Measurements from ENCODE around the gene LMO7.
"Not testable (repeated sequence)": the region's sequence is repeated elsewhere in the genome, so short reads cannot be mapped to it uniquely, and the experiment has no call there.

The LMO7 gene

GRCh38 chr13:75788481-75788981, 152.4 kb downstream of the LMO7 start:
- Histone ChIP-seq H3K36me3 (ENCODE audit: control insufficient read depth in 1 of 2, insufficient read depth in 2 of 2, low read length in 2 of 2) (peaks cover 0 to 2% of the 10 kb centered on the region in 2 donors), H3K9ac (ENCODE audit: low read depth in 1 of 2, low read length in 2 of 2) (no peak overlapping the region), H3K9me3 (ENCODE audit: control insufficient read depth in 1 of 2, low read length in 2 of 2) (no peaks in the 10 kb centered on the region), H3K27ac (ENCODE audit: low read depth, low read length) (no peak overlapping the region), H3K4me1 (ENCODE audit: control insufficient read depth in 1 of 2, insufficient read depth in 2 of 2, low read length in 2 of 2) (peaks cover 15 to 42% of the 10 kb centered on the region in 2 donors), H3K4me3 (ENCODE audit: low read depth in 1 of 2, low read length in 2 of 2) (no peak overlapping the region), H3K27me3 (ENCODE audit: control insufficient read depth in 1 of 2, insufficient read depth in 2 of 2, low read length in 2 of 2) (no peaks in the 10 kb centered on the region)

GRCh38 chr13:75789451-75790197, 153.5 kb downstream of the LMO7 start:
- H3K4me1 ChIP-seq (ENCODE audit: control insufficient read depth in 1 of 2, insufficient read depth in 2 of 2, low read length in 2 of 2), result peaks cover 15 to 41% of the 10 kb centered on the region in 2 donors
- no peaks in the 10 kb centered on the region for H3K27me3 ChIP-seq (ENCODE audit: control insufficient read depth in 1 of 2, insufficient read depth in 2 of 2, low read length in 2 of 2)
- H3K9me3 ChIP-seq (ENCODE audit: control insufficient read depth in 1 of 2, low read length in 2 of 2), result no peaks in the 10 kb centered on the region
- no peak overlapping the region for H3K9ac ChIP-seq (ENCODE audit: low read depth in 1 of 2, low read length in 2 of 2)
- H3K27ac ChIP-seq (ENCODE audit: low read depth, low read length), result no peak overlapping the region
- H3K4me3 ChIP-seq (ENCODE audit: low read depth in 1 of 2, low read length in 2 of 2), result no peak overlapping the region
- H3K36me3 ChIP-seq (ENCODE audit: control insufficient read depth in 1 of 2, insufficient read depth in 2 of 2, low read length in 2 of 2), result peaks cover 0 to 2% of the 10 kb centered on the region in 2 donors

GRCh38 chr13:75790198-75790970, 154.3 kb downstream of the LMO7 start:
- no peak overlapping the region for H3K27ac ChIP-seq (ENCODE audit: low read depth, low read length)
- no peak overlapping the region for H3K9ac ChIP-seq (ENCODE audit: low read depth in 1 of 2, low read length in 2 of 2)
- no peaks in the 10 kb centered on the region for H3K9me3 ChIP-seq (ENCODE audit: control insufficient read depth in 1 of 2, low read length in 2 of 2)

GRCh38 chr13:75792526-75793187, 156.5 kb downstream of the LMO7 start:
- no peaks in the 10 kb centered on the region for H3K9me3 ChIP-seq (ENCODE audit: control insufficient read depth in 1 of 2, low read length in 2 of 2)
- no peaks in the 10 kb centered on the region for H3K27me3 ChIP-seq (ENCODE audit: control insufficient read depth in 1 of 2, insufficient read depth in 2 of 2, low read length in 2 of 2)
- peaks cover 17 to 51% of the 10 kb centered on the region in 2 donors for H3K4me1 ChIP-seq (ENCODE audit: control insufficient read depth in 1 of 2, insufficient read depth in 2 of 2, low read length in 2 of 2)
- peak overlapping the region in 1 of 2 donors; percentile 36 for H3K4me3 ChIP-seq (ENCODE audit: low read depth in 1 of 2, low read length in 2 of 2)
- no peak overlapping the region for H3K27ac ChIP-seq (ENCODE audit: low read depth, low read length)
- H3K9ac ChIP-seq (ENCODE audit: low read depth in 1 of 2, low read length in 2 of 2), result no peak overlapping the region
- peaks cover 9 to 14% of the 10 kb centered on the region in 2 donors for H3K36me3 ChIP-seq (ENCODE audit: control insufficient read depth in 1 of 2, insufficient read depth in 2 of 2, low read length in 2 of 2)

More at GRCh38 chr13:75790198-75790970, 154.3 kb downstream of the LMO7 start:
- peaks cover 0 to 2% of the 10 kb centered on the region in 2 donors for H3K36me3 ChIP-seq (ENCODE audit: control insufficient read depth in 1 of 2, insufficient read depth in 2 of 2, low read length in 2 of 2)
- peaks cover 15 to 46% of the 10 kb centered on the region in 2 donors for H3K4me1 ChIP-seq (ENCODE audit: control insufficient read depth in 1 of 2, insufficient read depth in 2 of 2, low read length in 2 of 2)
- no peaks in the 10 kb centered on the region for H3K27me3 ChIP-seq (ENCODE audit: control insufficient read depth in 1 of 2, insufficient read depth in 2 of 2, low read length in 2 of 2)
- H3K4me3 ChIP-seq (ENCODE audit: low read depth in 1 of 2, low read length in 2 of 2), result no peak overlapping the region

- not testable (repeated sequence) for H3K9me3 ChIP-seq (ENCODE audit: control insufficient read depth in 1 of 2, low read length in 2 of 2); H3K27me3 ChIP-seq (ENCODE audit: control insufficient read depth in 1 of 2, insufficient read depth in 2 of 2, low read length in 2 of 2); H3K4me3 ChIP-seq (ENCODE audit: low read depth in 1 of 2, low read length in 2 of 2); H3K9ac ChIP-seq (ENCODE audit: low read depth in 1 of 2, low read length in 2 of 2); H3K27ac ChIP-seq (ENCODE audit: low read depth, low read length)
- H3K36me3 ChIP-seq (ENCODE audit: control insufficient read depth in 1 of 2, insufficient read depth in 2 of 2, low read length in 2 of 2), result peaks cover 11 to 17% of the 10 kb centered on the region in 2 donors
- H3K4me1 ChIP-seq (ENCODE audit: control insufficient read depth in 1 of 2, insufficient read depth in 2 of 2, low read length in 2 of 2), result peaks cover 22 to 51% of the 10 kb centered on the region in 2 donors
Observed at GRCh38 chr13:75793188-75793567, 157.0 kb downstream of the LMO7 start.

GRCh38 chr13:75794663-75795062, 158.5 kb downstream of the LMO7 start:
- Histone ChIP-seq H3K4me3 (ENCODE audit: low read depth in 1 of 2, low read length in 2 of 2) (no peak overlapping the region), H3K9me3 (ENCODE audit: control insufficient read depth in 1 of 2, low read length in 2 of 2) (no peaks in the 10 kb centered on the region), H3K27ac (ENCODE audit: low read depth, low read length) (no peak overlapping the region), H3K36me3 (ENCODE audit: control insufficient read depth in 1 of 2, insufficient read depth in 2 of 2, low read length in 2 of 2) (peaks cover 11 to 17% of the 10 kb centered on the region in 2 donors), H3K9ac (ENCODE audit: low read depth in 1 of 2, low read length in 2 of 2) (no peak overlapping the region), H3K27me3 (ENCODE audit: control insufficient read depth in 1 of 2, insufficient read depth in 2 of 2, low read length in 2 of 2) (no peaks in the 10 kb centered on the region), H3K4me1 (ENCODE audit: control insufficient read depth in 1 of 2, insufficient read depth in 2 of 2, low read length in 2 of 2) (peaks cover 18 to 49% of the 10 kb centered on the region in 2 donors)

- Histone ChIP-seq H3K9ac (ENCODE audit: low read depth in 1 of 2, low read length in 2 of 2) (no peak overlapping the region), H3K4me3 (ENCODE audit: low read depth in 1 of 2, low read length in 2 of 2) (no peak overlapping the region), H3K36me3 (ENCODE audit: control insufficient read depth in 1 of 2, insufficient read depth in 2 of 2, low read length in 2 of 2) (peaks cover 11 to 17% of the 10 kb centered on the region in 2 donors), H3K27me3 (ENCODE audit: control insufficient read depth in 1 of 2, insufficient read depth in 2 of 2, low read length in 2 of 2) (no peaks in the 10 kb centered on the region), H3K27ac (ENCODE audit: low read depth, low read length) (no peak overlapping the region), H3K9me3 (ENCODE audit: control insufficient read depth in 1 of 2, low read length in 2 of 2) (no peaks in the 10 kb centered on the region), H3K4me1 (ENCODE audit: control insufficient read depth in 1 of 2, insufficient read depth in 2 of 2, low read length in 2 of 2) (peaks cover 18 to 53% of the 10 kb centered on the region in 2 donors)
Observed at GRCh38 chr13:75795274-75795673, 159.1 kb downstream of the LMO7 start.

GRCh38 chr13:75796825-75797224, 160.7 kb downstream of the LMO7 start:
- Histone ChIP-seq H3K4me3 (ENCODE audit: low read depth in 1 of 2, low read length in 2 of 2) (no peak overlapping the region), H3K36me3 (ENCODE audit: control insufficient read depth in 1 of 2, insufficient read depth in 2 of 2, low read length in 2 of 2) (peaks cover 11 to 26% of the 10 kb centered on the region in 2 donors), H3K9me3 (ENCODE audit: control insufficient read depth in 1 of 2, low read length in 2 of 2) (no peaks in the 10 kb centered on the region), H3K27ac (ENCODE audit: low read depth, low read length) (no peak overlapping the region), H3K27me3 (ENCODE audit: control insufficient read depth in 1 of 2, insufficient read depth in 2 of 2, low read length in 2 of 2) (no peaks in the 10 kb centered on the region), H3K4me1 (ENCODE audit: control insufficient read depth in 1 of 2, insufficient read depth in 2 of 2, low read length in 2 of 2) (peaks cover 18 to 52% of the 10 kb centered on the region in 2 donors), H3K9ac (ENCODE audit: low read depth in 1 of 2, low read length in 2 of 2) (no peak overlapping the region)

GRCh38 chr13:75797239-75797638, 161.1 kb downstream of the LMO7 start:
- Histone ChIP-seq H3K4me1 (ENCODE audit: control insufficient read depth in 1 of 2, insufficient read depth in 2 of 2, low read length in 2 of 2) (peaks cover 16 to 48% of the 10 kb centered on the region in 2 donors), H3K4me3 (ENCODE audit: low read depth in 1 of 2, low read length in 2 of 2) (peak overlapping the region in 1 of 2 donors; percentile 36), H3K9me3 (ENCODE audit: control insufficient read depth in 1 of 2, low read length in 2 of 2) (no peaks in the 10 kb centered on the region), H3K36me3 (ENCODE audit: control insufficient read depth in 1 of 2, insufficient read depth in 2 of 2, low read length in 2 of 2) (peaks cover 11 to 26% of the 10 kb centered on the region in 2 donors), H3K9ac (ENCODE audit: low read depth in 1 of 2, low read length in 2 of 2) (no peak overlapping the region), H3K27ac (ENCODE audit: low read depth, low read length) (no peak overlapping the region), H3K27me3 (ENCODE audit: control insufficient read depth in 1 of 2, insufficient read depth in 2 of 2, low read length in 2 of 2) (no peaks in the 10 kb centered on the region)

Data from duodenal mucosa (tissue), 2 donors.